K562 (cell line): ENCODE results near the gene TMEM141. TPM values are rescaled to one million over a fixed set of nuclear protein-coding genes. Genes with fewer than 3 reads are reported as not detected.

Experiments used
- CBX2 ChIP-seq: fragments of 200-600 bp; sonication (generic); IDR thresholded peaks from one replicate; pipeline ENCODE4 v1.6.1; 2012; ENCODE audit warnings: mild to moderate bottlenecking, low read length, inconsistent platforms; ENCODE audit not compliant: insufficient read depth, poor library complexity, severe bottlenecking
- FIP1L1 ChIP-seq: fragments of 200-400 bp; formaldehyde crosslinking; IDR thresholded peaks from 2 replicates; pipeline ENCODE4 v1.6.1; 2018; ENCODE audit warnings: mild to moderate bottlenecking, low read depth, low read length; ENCODE audit not compliant: poor library complexity, severe bottlenecking
- IRF2 ChIP-seq: sonication (generic); formaldehyde crosslinking; IDR thresholded peaks from 2 replicates; pipeline ENCODE4 v1.8.1; 2022; ENCODE audit warnings: mild to moderate bottlenecking, missing genetic modification reagents
- MAZ ChIP-seq, 2 experiments: fragments of 450-650 bp in 1 of 2; sonication (generic) in 1 of 2; formaldehyde crosslinking; IDR thresholded peaks in 1 of 2; conservative IDR thresholded peaks in 1 of 2; 2 replicates each; pipeline versions ENCODE4 v1.4.0 to v1.5.0; 2020; ENCODE audit warnings: mild to moderate bottlenecking in 1 of 2, missing genetic modification reagents in 1 of 2
- MECOM ChIP-seq: fragments of 250-450 bp; sonication (Bioruptor Pico); IDR thresholded peaks from 2 replicates; pipeline ENCODE4 v1.8.0; 2022; ENCODE audit warnings: inconsistent platforms
- MEIS2 ChIP-seq: fragments of 450-650 bp; IDR thresholded peaks from 2 replicates; pipeline ENCODE4 v1.6.1; 2014; ENCODE audit warnings: mild to moderate bottlenecking; ENCODE audit not compliant: partially characterized antibody
- NRF1 ChIP-seq, 2 experiments: fragments of 450-650 bp; IDR thresholded peaks in 1 of 2; conservative IDR thresholded peaks in 1 of 2; 2 replicates each; pipeline ENCODE4 v1.6.1; 2014; ENCODE audit warnings: mild to moderate bottlenecking in 2 of 2
- OTX1 ChIP-seq: fragments of 450-650 bp; formaldehyde crosslinking; IDR thresholded peaks from 2 replicates; pipeline ENCODE4 v1.4.0; 2022; ENCODE audit warnings: mild to moderate bottlenecking
- POLR2AphosphoS5 ChIP-seq: IDR thresholded peaks from 2 replicates; pipeline ENCODE4 v1.6.1; 2011; ENCODE audit warnings: mild to moderate bottlenecking, low read depth, low read length, moderate library complexity; ENCODE audit not compliant: control insufficient read depth, insufficient read depth
- SMAD1 ChIP-seq: fragments of 150-350 bp; IDR thresholded peaks from 2 replicates; pipeline ENCODE4 v1.6.1; 2014; ENCODE audit warnings: low read length, low read depth; ENCODE audit not compliant: partially characterized antibody
- TAF1 ChIP-seq: IDR thresholded peaks from 2 replicates; pipeline ENCODE4 v1.6.1; 2011; ENCODE audit warnings: mild to moderate bottlenecking, low read length, moderate library complexity; ENCODE audit not compliant: insufficient read depth, control insufficient read depth, severe bottlenecking; ENCODE audit errors: extremely low read depth
- USF2 ChIP-seq: sonication (generic); formaldehyde crosslinking; IDR thresholded peaks from 2 replicates; pipeline ENCODE4 v1.5.0; 2020; ENCODE audit warnings: missing genetic modification reagents
- YY1 ChIP-seq, 3 experiments: IDR thresholded peaks; 2 replicates each; pipeline ENCODE4 v1.6.1; 2011; ENCODE audit warnings: low read length in 2 of 3, mild to moderate bottlenecking in 2 of 3, moderate library complexity in 2 of 3, borderline replicate concordance in 1 of 3, control low read depth in 1 of 3, low read depth in 1 of 3; ENCODE audit not compliant: insufficient read depth in 3 of 3, insufficient replicate concordance in 2 of 3, control insufficient read depth in 1 of 3, insufficient read length in 1 of 3; ENCODE audit errors: extremely low read depth in 1 of 3
- polyA plus RNA-seq, 8 experiments: library from polyadenylated mRNA; depleted of rRNA in 4 of 8; stranded (reverse) in 5 of 8; unstranded in 3 of 8; fragments of >200 nt; fragmentation: Nextera tagmentation in 2 of 8; fragmentation: Illumina TruSeq in 1 of 8; extraction: Ambion mirVana in 2 of 8; extraction: Trizol in 1 of 8; gene quantifications; 2 replicates each; pipeline versions ENCODE4 v1.2.1 to v1.2.3, GENCODE V29; 2011 to 2014; ENCODE audit warnings: inconsistent platforms in 1 of 8, missing spikeins in 1 of 8
- total RNA-seq, 7 experiments: library from RNA; depleted of rRNA in 6 of 7; stranded (reverse); fragments of >200 nt in 6 of 7; fragmentation: Illumina TruSeq in 2 of 7; extraction: Trizol in 2 of 7; gene quantifications; 2 replicates each; pipeline versions ENCODE4 v1.2.1 to v1.2.3, GENCODE V29; 2011 to 2021; ENCODE audit warnings: low replicate concordance in 1 of 7
- TF ChIP-seq, protein P1 (sequence below), 2 experiments: fragments of 450-650 bp; conservative IDR thresholded peaks; 2 replicates each; pipeline ENCODE4 v1.6.1; 2017; ENCODE audit warnings: mild to moderate bottlenecking in 2 of 2, moderate library complexity in 2 of 2

Gene TMEM141
- total and polyA plus RNA-seq, 9 of the 15 experiments (the other 6 are each of a cell fraction or from before 2014, with no cell fraction given) = 21.5 to 123 (median 74.8) TPM

- TF ChIP-seq IRF2 = no peak
- no peak for TF ChIP-seq CBX2
- TF ChIP-seq OTX1 (CRISPR knock-in tag) = peak; percentile 44; the same call in 1 of the 2 replicates
- peak; percentile 18 for TF ChIP-seq SMAD1
- TF ChIP-seq TAF1 = peak; percentile 36
- TF ChIP-seq MAZ (CRISPR knock-in tag; conservative IDR thresholded peaks at IDR 0.05 in 1 of 2, IDR thresholded peaks at IDR 0.05 in 1 of 2) = peak in 1 of 2 experiments; percentile 89; a peak in 2 of 4 replicates
- peak; percentile 44; the same call in 1 of the 2 replicates for TF ChIP-seq USF2 (CRISPR knock-in tag)
- TF ChIP-seq NRF1 (conservative IDR thresholded peaks at IDR 0.05 in 1 of 2, IDR thresholded peaks at IDR 0.05 in 1 of 2) = peak; percentile 99
- TF ChIP-seq MECOM (CRISPR knock-in tag) = no peak
- peak; percentile 96 for TF ChIP-seq MEIS2
- peak; percentile 44; the same call in 1 of the 2 replicates for TF ChIP-seq POLR2AphosphoS5
- peak; percentile 37 for TF ChIP-seq FIP1L1
- peak in 1 of 3 experiments; percentile 60 for TF ChIP-seq YY1 (IDR thresholded peaks at IDR 0.05; ENCODE audit: borderline replicate concordance in 1 of 3, control insufficient read depth in 1 of 3, extremely low read depth in 1 of 3, insufficient read depth in 3 of 3, insufficient read length in 1 of 3, insufficient replicate concordance in 2 of 3, low read depth in 1 of 3, low read length in 2 of 3)
- TF ChIP-seq, protein P1, sequence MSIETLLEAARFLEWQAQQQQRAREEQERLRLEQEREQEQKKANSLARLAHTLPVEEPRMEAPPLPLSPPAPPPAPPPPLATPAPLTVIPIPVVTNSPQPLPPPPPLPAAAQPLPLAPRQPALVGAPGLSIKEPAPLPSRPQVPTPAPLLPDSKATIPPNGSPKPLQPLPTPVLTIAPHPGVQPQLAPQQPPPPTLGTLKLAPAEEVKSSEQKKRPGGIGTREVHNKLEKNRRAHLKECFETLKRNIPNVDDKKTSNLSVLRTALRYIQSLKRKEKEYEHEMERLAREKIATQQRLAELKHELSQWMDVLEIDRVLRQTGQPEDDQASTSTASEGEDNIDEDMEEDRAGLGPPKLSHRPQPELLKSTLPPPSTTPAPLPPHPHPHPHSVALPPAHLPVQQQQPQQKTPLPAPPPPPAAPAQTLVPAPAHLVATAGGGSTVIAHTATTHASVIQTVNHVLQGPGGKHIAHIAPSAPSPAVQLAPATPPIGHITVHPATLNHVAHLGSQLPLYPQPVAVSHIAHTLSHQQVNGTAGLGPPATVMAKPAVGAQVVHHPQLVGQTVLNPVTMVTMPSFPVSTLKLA (conservative IDR thresholded peaks at IDR 0.05) = peak in 1 of 2 experiments; percentile 37; a peak in 2 of 4 replicates
Observed at GRCh38 chr9:136790640-136791515, at the start of gene TMEM141 (continued).
